Kidney (tissue), 14 donors: ENCODE measurements around the gene RPL28. TPM values are rescaled to one million over a fixed set of nuclear protein-coding genes. Genes with fewer than 3 reads are reported as not detected.
"Not testable (repeated sequence)": the region's sequence is repeated elsewhere in the genome, so short reads cannot be mapped to it uniquely, and the experiment has no call there.

Experiments used
- DNase-seq, 5 donors: peaks; one replicate each; pipeline ENCODE4 v3.0.0-alpha.2; 2013 to 2020
- FAIRE-seq: peaks from 2 replicates; lab custom pipeline; 2012; peaks lifted over from hg19 to GRCh38; lab: Jason Lieb, UNC
- H3K27ac ChIP-seq, 2 donors: one replicate each; pipeline ENCODE4 v1.7.0; 2013; ENCODE audit warnings: low read depth in 2 of 2, low read length in 2 of 2, inconsistent platforms in 1 of 2
- H3K27me3 ChIP-seq: one replicate; pipeline ENCODE4 v1.7.1; 2013; ENCODE audit warnings: low read length, inconsistent platforms; ENCODE audit not compliant: control insufficient read depth, insufficient read depth
- H3K36me3 ChIP-seq, 3 donors: one replicate each; pipeline versions ENCODE4 v1.7.0 to v1.7.1; 2013; ENCODE audit warnings: low read length in 3 of 3, control low read depth in 1 of 3, inconsistent platforms in 1 of 3; ENCODE audit not compliant: insufficient read depth in 3 of 3, control insufficient read depth in 2 of 3
- H3K4me1 ChIP-seq, 3 donors: one replicate each; pipeline versions ENCODE4 v1.7.0 to v1.7.1; 2013; ENCODE audit warnings: low read length in 3 of 3, inconsistent platforms in 1 of 3, low read depth in 1 of 3; ENCODE audit not compliant: control insufficient read depth in 2 of 3, insufficient read depth in 2 of 3
- H3K4me3 ChIP-seq, 3 donors: one replicate each; pipeline versions ENCODE4 v1.7.0 to v1.8.1; 2013; ENCODE audit warnings: low read length in 3 of 3, control low read depth in 1 of 3, inconsistent platforms in 1 of 3
- H3K9ac ChIP-seq, 3 donors: one replicate each; pipeline versions ENCODE4 v1.7.0 to v1.7.1; 2013; ENCODE audit warnings: low read length in 3 of 3, control low read depth in 1 of 3, inconsistent platforms in 1 of 3
- H3K9me3 ChIP-seq, 3 donors: one replicate each; pipeline versions ENCODE4 v1.7.0 to v1.7.1; 2013; ENCODE audit warnings: low read length in 3 of 3, control low read depth in 1 of 3, inconsistent platforms in 1 of 3; ENCODE audit not compliant: control insufficient read depth in 2 of 3, insufficient read depth in 1 of 3
- CTCF ChIP-seq: IDR thresholded peaks from 3 replicates; pipeline ENCODE4 v1.5.1; 2012; ENCODE audit warnings: mild to moderate bottlenecking, moderate library complexity, borderline replicate concordance; ENCODE audit not compliant: insufficient read depth; ENCODE audit errors: extremely low read depth
- intact Hi-C: fragments of 100-400 bp; cut with DNase I; formaldehyde crosslinking; loops from one replicate; pipeline ENCODE4 v1.11.1; 2022
- polyA plus RNA-seq: library from polyadenylated mRNA; stranded (reverse); fragments of 350-450 nt; fragmentation: Illumina TruSeq; extraction: RNeasy Lipid Tissue Mini Kit (QIAGEN cat#74804); gene quantifications from one replicate; pipeline ENCODE4 v1.2.3, GENCODE V29; 2014; ENCODE audit warnings: low read depth, low replicate concordance; ENCODE audit not compliant: insufficient read depth
- total RNA-seq: library from RNA; stranded (reverse); fragmentation: NEBNext Ultra II Directional; extraction: Animal tissue kit (Norgen Biotek cat#: 25700); gene quantifications from one replicate; pipeline ENCODE4 v1.2.1, GENCODE V29; 2021
- donor health status: control.
- donor health status: control.
- donor health status: control.
- donor health status: control.
- donor health status: control.
- donor health status: DM: yes; HTN: yes; CAD: no.
- donor health status: Normal renal cell carcinoma (clear cell type).

The RPL28 gene
- total and polyA plus RNA-seq, 2 donors from 2014 or later: 1,259 to 1,453 TPM

DNA sequence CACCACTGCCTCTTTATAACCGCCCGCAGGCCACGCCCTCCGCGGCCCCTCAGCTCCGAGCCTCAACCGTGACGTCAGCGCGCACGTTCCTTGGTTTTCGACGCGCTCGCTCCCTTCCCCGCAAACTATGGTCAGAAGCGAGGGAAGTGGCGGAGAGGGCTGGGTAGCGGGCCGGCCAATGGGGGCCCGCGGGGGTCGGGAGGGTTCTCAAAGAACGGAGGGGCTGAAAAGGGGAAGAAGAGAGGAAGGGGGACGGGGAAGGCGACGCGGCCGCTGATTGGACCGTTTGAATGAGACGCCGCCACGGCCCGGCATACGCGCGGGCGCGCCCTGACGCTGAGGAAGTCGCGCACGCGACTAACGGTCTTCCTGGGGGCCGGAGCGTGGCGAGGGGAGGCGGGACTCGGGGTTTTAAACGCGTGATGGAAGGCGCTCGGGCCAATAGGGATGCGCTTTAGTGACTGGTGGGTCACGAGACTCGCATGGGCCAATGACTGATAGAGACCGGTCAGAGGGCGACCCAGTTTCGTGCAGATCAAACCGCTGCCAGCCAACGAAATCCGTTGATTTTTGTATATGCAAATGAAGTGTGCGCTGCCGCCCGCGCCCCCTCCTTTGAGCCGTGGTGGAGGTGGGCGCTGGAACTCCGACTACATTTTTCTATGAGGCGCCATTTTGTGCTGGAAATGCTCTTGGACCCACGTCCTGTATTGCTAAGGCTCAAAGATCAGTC is 22.2 kb downstream of the RPL28 start:
- Histone ChIP-seq H3K9me3 (no peaks in the 10 kb centered on the region), H3K36me3 (peaks cover 0 to 5% (median 5%) of the 10 kb centered on the region in 3 donors), H3K4me1 (peaks cover 0 to 9% (median 6%) of the 10 kb centered on the region in 3 donors), H3K27ac (peak overlapping the region; percentile 98), H3K9ac (peak overlapping the region in 2 of 3 donors; percentile 46 to 62), H3K4me3 (peak overlapping the region; percentile 68 to 85 (median 77)), H3K27me3 (no peaks in the 10 kb centered on the region)
- FAIRE-seq (peak; percentile 87), DNase-seq (peak; percentile 99 to 100 (median 100))
- TF ChIP-seq CTCF: no peak
- intact Hi-C loops: no loop called here

DNA sequence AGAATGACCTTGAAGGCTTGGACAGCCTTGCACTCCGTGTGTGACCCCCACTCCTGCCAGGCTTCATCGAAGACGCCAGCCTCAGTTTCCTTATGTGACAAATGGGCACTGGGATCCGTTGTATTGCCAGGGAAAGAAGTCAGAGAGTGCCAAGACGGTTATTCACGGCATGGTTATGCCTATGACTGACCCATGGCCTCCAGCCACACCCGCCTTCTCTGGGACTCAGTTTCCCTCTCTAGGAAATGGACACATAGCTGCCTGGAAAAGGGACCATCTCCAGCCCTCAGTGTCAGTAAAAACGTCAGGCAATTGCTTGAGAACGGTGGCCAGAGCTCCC is 22.8 kb downstream of the RPL28 start:
- peak overlapping the region; percentile 66 to 92 for H3K27ac ChIP-seq
- H3K9ac ChIP-seq: peak overlapping the region in 2 of 3 donors; percentile 46 to 62
- TF ChIP-seq CTCF: no peak
- peak overlapping the region; percentile 68 to 85 (median 77) for H3K4me3 ChIP-seq
- peaks cover 0 to 9% (median 6%) of the 10 kb centered on the region in 3 donors for H3K4me1 ChIP-seq
- H3K9me3 ChIP-seq: no peaks in the 10 kb centered on the region
- no peaks in the 10 kb centered on the region for H3K27me3 ChIP-seq
- H3K36me3 ChIP-seq: peaks cover 0 to 3% (median 2%) of the 10 kb centered on the region in 3 donors
- DNase-seq: no peak
- FAIRE-seq: no peak
- intact Hi-C loops: no loop called here

- H3K4me1 ChIP-seq, H3K9ac ChIP-seq, H3K36me3 ChIP-seq, DNase-seq, H3K27ac ChIP-seq, H3K9me3 ChIP-seq, H3K27me3 ChIP-seq, FAIRE-seq, H3K4me3 ChIP-seq, intact Hi-C loops: not testable (repeated sequence)
Measured at GRCh38 chr19:55409179-55409578, 23.4 kb downstream of the RPL28 start.

DNA sequence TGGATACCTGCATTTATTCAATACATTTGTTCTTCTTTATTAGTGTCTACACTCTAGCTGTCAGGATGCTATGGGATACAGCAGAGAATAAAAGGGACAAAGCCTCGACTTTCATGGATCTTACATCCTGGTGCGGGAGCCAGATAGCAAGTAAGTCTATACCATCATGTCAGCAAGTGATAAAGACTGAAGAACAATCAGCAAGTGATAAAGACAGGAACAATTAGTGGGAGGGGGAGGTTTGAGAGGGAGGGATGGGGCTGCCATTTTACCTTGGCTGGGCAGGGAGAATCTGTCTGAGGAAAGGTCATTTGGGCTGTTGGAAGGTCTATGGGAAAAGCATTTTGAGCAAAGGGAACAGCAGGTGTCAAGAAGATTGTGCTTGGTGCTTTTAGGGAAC is 24.4 kb downstream of the RPL28 start:
- Histone ChIP-seq H3K36me3 (peaks cover 0 to 2% (median 0%) of the 10 kb centered on the region in 3 donors), H3K4me1 (peaks cover 0 to 9% (median 6%) of the 10 kb centered on the region in 3 donors), H3K9ac (no peak overlapping the region), H3K27ac (no peak overlapping the region), H3K27me3 (no peaks in the 10 kb centered on the region), H3K4me3 (no peak overlapping the region), H3K9me3 (no peaks in the 10 kb centered on the region)
- no peak for FAIRE-seq
- intact Hi-C loops: no loop called here
- TF ChIP-seq CTCF: no peak
- no peak for DNase-seq
